HAP-1 (cell line): ENCODE data around the gene ANAPC2.
A peak's percentile ranks its signal among the peaks of the same experiment; 100 is the strongest.

ENCODE experiments used
- DNase-seq, 2 experiments: peaks; one replicate each; pipeline ENCODE4 v3.0.0-alpha.2; 2016 to 2020; ENCODE audit warnings: low spot score in 2 of 2
- H3K27me3 ChIP-seq: fragments of 250-450 bp; sonication (Bioruptor Pico); 2 replicates; pipeline ENCODE4 v1.5.1; 2020; ENCODE audit warnings: low read depth, mild to moderate bottlenecking, moderate library complexity
- H3K36me3 ChIP-seq: fragments of 250-450 bp; sonication (Bioruptor Pico); replicated peaks from 2 replicates; pipeline ENCODE4 v1.5.1; 2020; ENCODE audit warnings: mild to moderate bottlenecking
- H3K4me1 ChIP-seq: fragments of 250-450 bp; sonication (Bioruptor Pico); 2 replicates; pipeline ENCODE4 v1.5.1; 2020; ENCODE audit warnings: mild to moderate bottlenecking
- H3K4me3 ChIP-seq: fragments of 250-450 bp; sonication (Bioruptor Pico); 2 replicates; pipeline ENCODE4 v1.5.1; 2020; ENCODE audit warnings: mild to moderate bottlenecking, moderate library complexity
- H3K9me3 ChIP-seq: fragments of 250-450 bp; sonication (Bioruptor Pico); 2 replicates; pipeline ENCODE4 v1.5.1; 2020; ENCODE audit warnings: mild to moderate bottlenecking, moderate library complexity
- in situ Hi-C: fragments of 300-500 bp; cut with MboI; formaldehyde crosslinking; loops from 3 replicates; pipeline ENCODE4 v1.14.3; 2020; ENCODE audit warnings: low sequenced_read_pairs, inconsistent platforms, mixed read lengths

The ANAPC2 gene

GRCh38 chr9:137178201-137178938, 10.0 kb downstream of the ANAPC2 start:
- H3K36me3 ChIP-seq: peaks cover 32% of the 10 kb centered on the region
- H3K4me3 ChIP-seq: no peak overlapping the region
- no peaks in the 10 kb centered on the region for H3K4me1 ChIP-seq
- no peak for DNase-seq
- no peaks in the 10 kb centered on the region for H3K27me3 ChIP-seq
- in situ Hi-C loops: no loop called here
- no peaks in the 10 kb centered on the region for H3K9me3 ChIP-seq

- DNase-seq: peak; percentile 33 to 60
- Histone ChIP-seq H3K9me3 (no peaks in the 10 kb centered on the region), H3K36me3 (peaks cover 19% of the 10 kb centered on the region), H3K4me3 (no peak overlapping the region), H3K27me3 (no peaks in the 10 kb centered on the region), H3K4me1 (no peaks in the 10 kb centered on the region)
- in situ Hi-C loops: no loop called here
These were observed 11.8 kb downstream of the ANAPC2 start for GRCh38 chr9:137176302-137177182.

GRCh38 chr9:137175345-137175961, 12.9 kb downstream of the ANAPC2 start:
- H3K9me3 ChIP-seq: no peaks in the 10 kb centered on the region
- in situ Hi-C loops: no loop called here
- no peak overlapping the region for H3K4me3 ChIP-seq
- peaks cover 10% of the 10 kb centered on the region for H3K36me3 ChIP-seq
- no peaks in the 10 kb centered on the region for H3K27me3 ChIP-seq
- no peaks in the 10 kb centered on the region for H3K4me1 ChIP-seq
- DNase-seq: no peak

- no peak for DNase-seq
- H3K4me3 ChIP-seq: no peak overlapping the region
- in situ Hi-C loops: no loop called here
These were observed 13.6 kb downstream of the ANAPC2 start for GRCh38 chr9:137174722-137175293.

GRCh38 chr9:137173796-137174664, 14.3 kb downstream of the ANAPC2 start:
- no peaks in the 10 kb centered on the region for H3K36me3 ChIP-seq
- no peaks in the 10 kb centered on the region for H3K9me3 ChIP-seq
- peaks cover 8% of the 10 kb centered on the region for H3K27me3 ChIP-seq
- DNase-seq: no peak
- no peak overlapping the region for H3K4me3 ChIP-seq
- H3K4me1 ChIP-seq: no peaks in the 10 kb centered on the region
- in situ Hi-C loops: no loop called here

More at GRCh38 chr9:137174722-137175293, 13.6 kb downstream of the ANAPC2 start:
- H3K4me1 ChIP-seq: no peaks in the 10 kb centered on the region
- no peaks in the 10 kb centered on the region for H3K9me3 ChIP-seq
- peaks cover 3% of the 10 kb centered on the region; the same call in 1 of the 2 replicates for H3K36me3 ChIP-seq
- H3K27me3 ChIP-seq: peaks cover under 1% of the 10 kb centered on the region

GRCh38 chr9:137172901-137173795, 15.2 kb downstream of the ANAPC2 start:
- Histone ChIP-seq H3K4me1 (no peaks in the 10 kb centered on the region), H3K4me3 (no peak overlapping the region), H3K9me3 (no peaks in the 10 kb centered on the region), H3K27me3 (peaks cover 15% of the 10 kb centered on the region), H3K36me3 (no peaks in the 10 kb centered on the region)
- no peak for DNase-seq
- in situ Hi-C loops: no loop called here

- no peak overlapping the region for H3K4me3 ChIP-seq
- H3K27me3 ChIP-seq: peaks cover 31% of the 10 kb centered on the region
- H3K9me3 ChIP-seq: no peaks in the 10 kb centered on the region
- in situ Hi-C loops: no loop called here
- H3K36me3 ChIP-seq: no peaks in the 10 kb centered on the region
- H3K4me1 ChIP-seq: no peaks in the 10 kb centered on the region
- no peak for DNase-seq
These were observed 17.0 kb downstream of the ANAPC2 start for GRCh38 chr9:137171149-137171900.

GRCh38 chr9:137170486-137171148, 17.7 kb downstream of the ANAPC2 start:
- H3K27me3 ChIP-seq: peaks cover 38% of the 10 kb centered on the region
- in situ Hi-C loops: no loop called here
- no peak overlapping the region for H3K4me3 ChIP-seq
- no peaks in the 10 kb centered on the region for H3K36me3 ChIP-seq
- no peak for DNase-seq
- no peaks in the 10 kb centered on the region for H3K9me3 ChIP-seq
- H3K4me1 ChIP-seq: no peaks in the 10 kb centered on the region

- in situ Hi-C loops: no loop called here
- H3K4me1 ChIP-seq: no peaks in the 10 kb centered on the region
- no peak for DNase-seq
- peaks cover 45% of the 10 kb centered on the region for H3K27me3 ChIP-seq
- no peak within 1 kb of the TSS for H3K4me3 ChIP-seq
- H3K36me3 ChIP-seq: no peaks in the 10 kb centered on the region
- no peaks in the 10 kb centered on the region for H3K9me3 ChIP-seq
These were observed 18.4 kb downstream of the ANAPC2 start, which contains the start of gene LRRC26 for GRCh38 chr9:137169896-137170358. LRRC26 (minus strand) TSS chr9:137170051; CDS start chr9:137169943, 108 bp downstream.

GRCh38 chr9:137168904-137169856, 19.2 kb downstream of the ANAPC2 start:
- in situ Hi-C loops: no loop called here

More at GRCh38 chr9:137168904-137169856, 19.2 kb downstream of the ANAPC2 start:
- DNase-seq: no peak
- H3K27me3 ChIP-seq: peaks cover 46% of the 10 kb centered on the region
- H3K36me3 ChIP-seq: no peaks in the 10 kb centered on the region
- no peaks in the 10 kb centered on the region for H3K4me1 ChIP-seq
- no peak overlapping the region for H3K4me3 ChIP-seq
- no peaks in the 10 kb centered on the region for H3K9me3 ChIP-seq
